Dermis microvascular lymphatic vessel endothelial cell (primary cell): ENCODE data around the gene CHSY1. TPM values are rescaled to one million over a fixed set of nuclear protein-coding genes. Genes with fewer than 3 reads are reported as not detected.
"Not testable (repeated sequence)": the region's sequence is repeated elsewhere in the genome, so short reads cannot be mapped to it uniquely, and the experiment has no call there.

ENCODE experiments used
- DNase-seq, 2 donors: peaks; one replicate each; pipeline versions ENCODE4 v3.0.0 to v3.0.0-alpha.2; 2010; ENCODE audit warnings: low read depth in 2 of 2
- total RNA-seq: library from RNA; depleted of rRNA; stranded (reverse); fragments of >200 nt; gene quantifications from 2 replicates; pipeline ENCODE4 v1.2.1, GENCODE V29; 2014

CHSY1 gene
- total RNA-seq, 1 donor from 2014 or later, result 25.4 TPM

DNA sequence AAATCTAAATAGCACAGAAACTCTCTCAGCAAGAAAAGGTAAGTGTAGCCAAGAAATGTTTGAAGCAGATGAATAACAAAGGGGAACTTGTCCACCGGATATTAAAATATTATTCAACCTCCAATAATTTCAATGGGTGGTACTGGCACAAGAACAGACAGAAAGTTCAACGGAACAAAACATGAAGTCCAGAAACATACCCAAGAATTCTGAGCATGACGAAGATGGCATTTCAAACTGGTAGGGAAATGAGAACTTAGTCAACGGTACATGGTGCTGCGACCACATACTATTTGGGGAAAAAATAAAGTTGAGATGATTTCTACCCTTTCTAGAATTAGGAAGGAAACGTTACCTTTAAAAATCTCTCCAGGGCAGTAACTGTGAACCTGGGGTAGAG is 5.5 kb downstream of the CHSY1 start:
- DNase-seq, result peak in 1 of 2 donors; percentile 35

DNA sequence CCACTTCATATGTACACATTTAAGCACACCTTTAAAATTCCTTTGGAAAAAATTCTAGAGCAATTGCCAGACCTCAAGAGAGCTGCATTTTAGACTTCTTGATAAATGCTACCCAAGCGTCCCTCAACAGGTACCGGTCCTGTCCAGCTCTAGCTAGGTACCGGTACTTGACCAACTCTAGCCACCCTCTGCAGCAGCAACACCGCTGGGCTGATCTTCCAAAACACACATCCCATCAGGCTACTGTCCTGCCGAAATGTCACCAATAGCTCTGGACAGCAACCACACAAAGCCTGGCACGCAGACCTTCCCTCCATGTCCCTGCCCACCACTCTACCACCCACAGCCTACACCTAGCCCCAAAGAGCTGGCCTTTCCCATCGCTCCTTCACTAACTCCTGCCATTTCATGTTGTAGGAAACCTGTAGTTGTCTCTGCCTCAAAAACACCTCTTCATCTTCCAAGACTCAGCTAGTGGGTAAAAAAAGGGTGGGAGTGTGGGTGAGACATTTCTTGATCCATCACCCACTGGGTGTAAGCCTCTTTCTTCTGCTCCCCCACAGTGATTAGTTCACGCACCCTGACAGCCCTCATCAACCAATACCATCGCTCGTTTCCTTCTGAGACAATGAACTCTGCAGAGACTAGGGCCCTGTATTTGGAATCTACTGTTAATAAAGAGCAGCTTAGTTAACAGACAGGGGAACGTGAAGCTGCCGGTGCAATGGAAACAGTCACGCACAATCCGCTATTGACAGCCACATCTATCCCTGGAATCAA is 6.8 kb downstream of the CHSY1 start:
- no peak for DNase-seq

DNA sequence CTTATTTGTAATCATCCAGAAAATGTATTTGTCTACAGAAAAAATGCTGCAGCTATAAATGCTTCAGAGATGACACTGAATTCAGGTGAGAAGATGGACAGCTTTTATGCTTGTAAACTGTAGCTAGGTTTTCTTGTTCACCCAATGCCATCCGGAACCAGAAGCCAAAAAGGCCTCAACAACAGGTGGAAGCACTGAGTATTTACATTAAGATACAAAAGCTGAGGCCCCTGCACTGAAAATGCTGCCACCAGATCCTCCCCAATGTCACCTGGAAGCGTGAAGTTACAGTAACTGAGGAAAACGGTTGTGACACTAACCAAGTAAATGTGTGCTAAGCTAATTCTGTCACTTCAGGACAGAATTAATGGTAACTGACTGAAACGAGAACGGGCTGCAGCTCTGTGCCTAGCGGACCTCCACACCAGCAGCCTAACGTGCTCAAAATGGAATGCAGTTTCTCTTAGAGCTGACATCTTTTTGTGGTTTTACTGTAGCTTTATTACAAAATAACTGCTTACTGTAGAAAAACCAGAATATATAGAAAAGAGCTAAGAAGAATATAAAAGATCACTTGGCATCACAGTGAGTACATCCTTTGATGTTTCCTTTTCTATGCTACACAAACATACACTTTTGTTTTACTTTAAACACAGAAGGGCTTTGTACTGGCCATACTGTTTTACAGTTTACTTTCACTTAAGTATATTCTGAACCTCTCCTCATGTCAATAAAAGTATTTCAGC is 7.6 kb downstream of the CHSY1 start:
- no peak for DNase-seq

DNA sequence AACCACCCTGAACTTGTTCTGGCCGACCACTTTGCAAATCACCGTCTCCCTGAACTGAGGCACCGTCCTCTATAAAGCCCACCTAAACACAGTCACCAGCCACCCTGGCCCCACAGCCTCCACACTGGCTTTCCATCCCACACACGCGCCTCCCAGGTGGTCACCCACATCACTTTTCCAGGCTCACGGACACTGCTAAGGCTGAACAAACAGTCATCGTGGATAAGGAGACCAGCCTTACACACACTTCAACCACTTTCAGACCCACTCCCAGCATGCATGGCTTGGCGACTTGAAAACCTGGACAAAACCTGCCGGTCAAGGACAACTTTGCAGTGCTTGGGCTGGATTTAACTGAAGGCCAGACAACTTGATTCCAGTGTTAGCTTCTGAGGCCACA is 8.4 kb downstream of the CHSY1 start:
- no peak for DNase-seq

DNA sequence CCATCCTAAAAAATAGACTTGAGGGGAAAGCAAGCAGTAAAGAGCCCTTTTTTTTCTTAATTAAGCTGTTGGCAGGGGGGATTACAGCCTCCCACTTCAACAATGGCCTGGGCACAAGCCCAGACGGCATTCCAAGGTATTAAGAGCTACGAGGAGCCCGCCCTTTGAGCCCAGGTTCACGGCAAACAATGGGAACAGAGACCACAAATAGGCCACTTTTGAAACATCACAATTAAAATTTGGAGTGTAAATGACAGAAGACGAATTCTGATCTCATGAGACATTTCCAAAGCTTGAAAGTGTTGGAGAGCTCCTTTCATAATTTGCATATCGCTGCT is 8.9 kb downstream of the CHSY1 start:
- peak in 1 of 2 donors; percentile 23 for DNase-seq

- peak; percentile 29 to 45 for DNase-seq
Measured at GRCh38 chr15:101242160-101242998, 9.5 kb downstream of the CHSY1 start.

- no peak for DNase-seq
Measured at GRCh38 chr15:101240358-101240757, 11.5 kb downstream of the CHSY1 start.

- DNase-seq, result no peak
Measured at GRCh38 chr15:101239724-101240136, 12.1 kb downstream of the CHSY1 start.

DNA sequence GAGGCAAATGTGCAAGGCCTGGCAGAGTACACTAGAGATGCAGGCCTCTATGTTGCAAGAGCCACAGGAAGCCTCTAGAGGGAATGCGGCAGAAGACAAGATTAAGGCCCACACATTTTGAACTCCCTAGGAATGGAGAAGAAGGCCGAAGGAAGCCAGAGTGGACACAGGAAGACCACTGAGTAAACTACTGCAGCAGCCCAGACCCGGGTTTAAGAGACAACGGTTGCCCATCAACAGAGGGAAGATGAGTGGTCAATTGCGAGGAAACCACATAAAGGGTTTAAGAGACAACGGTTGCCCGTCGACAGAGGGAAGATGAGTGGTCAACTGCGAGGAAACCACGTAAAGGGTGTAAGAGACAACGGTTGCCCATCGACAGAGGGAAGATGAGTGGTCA is 14.6 kb downstream of the CHSY1 start:
- DNase-seq, result no peak

GRCh38 chr15:101233651-101234280 is 18.1 kb downstream of the CHSY1 start:
- DNase-seq, result no peak

DNA sequence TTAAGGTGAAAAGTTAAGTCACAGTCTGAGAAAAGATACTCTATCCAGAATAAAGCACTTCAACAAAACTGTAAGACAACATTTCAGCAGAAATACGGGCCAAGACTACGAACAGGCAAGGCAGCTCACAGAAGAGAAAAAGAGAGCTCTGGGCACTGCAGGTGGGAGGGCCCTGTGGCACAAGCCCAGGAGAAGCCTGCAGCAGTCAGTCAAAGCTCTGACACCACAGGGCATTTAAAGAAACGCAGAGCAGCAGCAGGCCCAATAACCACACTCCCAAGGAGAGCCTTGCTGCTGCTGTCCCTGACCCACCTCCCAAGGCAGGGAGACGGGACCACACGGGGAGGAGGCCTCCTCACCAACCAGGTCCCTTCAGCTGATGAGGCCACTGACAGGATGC is 19.2 kb downstream of the CHSY1 start:
- no peak for DNase-seq

GRCh38 chr15:101228313-101228712 is 23.5 kb downstream of the CHSY1 start:
- no peak for DNase-seq

DNA sequence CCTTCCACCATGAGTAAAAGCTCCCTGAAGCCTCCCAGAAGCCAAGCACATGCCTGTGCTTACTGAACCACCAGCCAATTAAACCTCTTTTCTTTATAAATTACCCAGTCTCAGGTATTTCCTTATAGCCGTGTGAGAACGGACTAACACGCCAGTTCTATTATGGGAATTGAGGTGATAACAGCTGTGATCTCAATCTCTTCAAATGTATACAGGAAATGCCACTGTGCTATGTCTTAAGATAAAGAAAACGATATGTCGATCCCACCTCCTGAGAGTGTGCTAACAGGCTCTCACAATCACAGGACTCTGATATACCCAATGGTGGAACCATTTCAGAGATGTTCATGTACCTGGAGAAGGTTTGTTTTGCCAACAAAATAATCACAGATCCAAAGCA is 26.2 kb downstream of the CHSY1 start:
- DNase-seq, result peak in 1 of 2 donors; percentile 36

GRCh38 chr15:101221902-101222301 is 29.9 kb downstream of the CHSY1 start:
- DNase-seq, result no peak

DNA sequence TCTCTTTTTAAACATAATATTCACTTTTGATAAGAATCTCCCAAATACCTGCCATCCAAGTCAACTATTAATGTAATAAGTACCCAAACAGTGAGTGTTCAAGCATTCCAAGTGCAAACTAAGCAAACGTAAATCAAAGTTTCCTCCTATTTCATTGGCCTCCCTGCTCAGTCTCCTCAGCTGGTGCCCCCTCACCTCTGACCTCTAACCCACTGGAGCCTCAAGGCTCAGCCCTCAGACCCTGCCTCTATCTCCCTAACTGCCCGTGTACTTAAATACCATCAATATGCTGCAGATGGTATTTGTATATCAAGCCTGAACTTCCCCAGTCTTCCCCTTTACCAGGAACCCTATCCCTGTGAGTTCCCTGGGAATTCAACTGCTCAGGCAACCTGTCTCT is 31.8 kb downstream of the CHSY1 start:
- no peak for DNase-seq

GRCh38 chr15:101219441-101219840 is 32.4 kb downstream of the CHSY1 start:
- no peak for DNase-seq

DNA sequence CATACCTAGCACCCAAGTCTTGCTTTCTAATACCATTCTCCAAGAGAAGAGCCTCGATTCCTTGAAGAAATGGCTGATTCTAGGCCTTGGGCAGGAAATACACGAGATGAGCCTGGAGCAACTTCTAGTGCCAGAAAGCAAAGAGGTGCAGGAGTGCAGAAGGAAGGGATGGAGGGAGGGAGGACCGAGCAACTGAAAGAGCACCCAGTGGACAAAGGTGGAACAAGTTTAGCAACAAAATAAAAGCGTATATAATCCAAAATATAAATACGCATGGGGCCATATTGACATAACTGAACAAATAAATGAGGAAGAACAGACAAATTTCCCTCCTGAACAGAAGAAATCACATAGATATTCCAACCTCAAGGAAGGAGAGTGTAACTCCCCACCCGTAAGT is 34.4 kb downstream of the CHSY1 start:
- no peak for DNase-seq

GRCh38 chr15:101216100-101216499 is 35.7 kb downstream of the CHSY1 start:
- DNase-seq, result no peak

DNA sequence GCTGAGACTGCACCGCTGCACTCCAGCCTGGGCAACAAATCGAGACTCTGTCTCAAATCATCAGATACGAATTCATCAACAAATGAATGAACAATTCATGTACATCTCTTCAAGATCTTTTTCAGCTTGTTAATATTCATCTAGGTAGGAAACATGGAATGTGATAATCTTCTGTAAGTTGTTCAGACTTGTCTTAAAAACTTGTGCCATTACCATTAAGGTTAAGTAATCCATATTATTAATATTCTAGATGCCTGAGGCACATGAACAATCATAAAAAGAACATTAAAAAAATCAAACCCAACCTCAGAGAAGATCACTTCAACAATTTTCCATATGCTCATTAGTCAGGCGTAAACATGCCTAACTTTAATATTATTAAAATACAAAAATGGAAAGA is 36.2 kb downstream of the CHSY1 start:
- no peak for DNase-seq

DNA sequence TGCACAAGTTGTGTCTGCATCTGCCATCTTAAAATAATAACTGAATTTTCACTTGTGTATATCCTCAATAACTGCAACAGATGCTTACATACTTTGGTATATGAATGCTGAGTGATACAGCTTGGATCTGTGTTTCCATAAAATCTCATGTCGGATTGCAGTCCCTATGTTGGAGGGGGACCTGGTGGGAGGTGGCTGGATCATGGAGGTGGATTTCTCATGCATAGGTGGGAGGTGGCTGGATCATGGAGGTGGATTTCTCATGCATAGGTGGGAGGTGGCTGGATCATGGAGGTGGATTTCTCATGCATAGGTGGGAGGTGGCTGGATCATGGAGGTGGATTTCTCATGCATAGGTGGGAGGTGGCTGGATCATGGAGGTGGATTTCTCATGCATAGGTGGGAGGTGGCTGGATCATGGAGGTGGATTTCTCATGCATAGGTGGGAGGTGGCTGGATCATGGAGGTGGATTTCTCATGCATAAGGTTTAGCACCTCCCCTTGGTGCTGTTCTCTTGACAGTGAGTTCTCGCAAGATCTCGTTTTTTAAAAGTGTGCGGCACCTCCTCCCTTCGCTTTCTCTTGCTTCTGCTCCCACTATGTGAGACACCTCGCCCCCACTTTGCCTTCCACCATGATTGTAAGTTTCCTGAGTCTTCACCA is 37.3 kb downstream of the CHSY1 start:
- DNase-seq, result not testable (repeated sequence)

GRCh38 chr15:101213570-101213969 is 38.3 kb downstream of the CHSY1 start:
- DNase-seq, result no peak
